GM21529 (cell line): ENCODE measurements around the gene CAPG.
"Not testable (repeated sequence)": the region's sequence is repeated elsewhere in the genome, so short reads cannot be mapped to it uniquely, and the experiment has no call there.

Experiments
- ATAC-seq: cut with Tn5 transposase; IDR thresholded peaks from one replicate; pipeline ENCODE4 v1.9.1; 2021; ENCODE audit not compliant: unreplicated experiment

Gene CAPG

DNA sequence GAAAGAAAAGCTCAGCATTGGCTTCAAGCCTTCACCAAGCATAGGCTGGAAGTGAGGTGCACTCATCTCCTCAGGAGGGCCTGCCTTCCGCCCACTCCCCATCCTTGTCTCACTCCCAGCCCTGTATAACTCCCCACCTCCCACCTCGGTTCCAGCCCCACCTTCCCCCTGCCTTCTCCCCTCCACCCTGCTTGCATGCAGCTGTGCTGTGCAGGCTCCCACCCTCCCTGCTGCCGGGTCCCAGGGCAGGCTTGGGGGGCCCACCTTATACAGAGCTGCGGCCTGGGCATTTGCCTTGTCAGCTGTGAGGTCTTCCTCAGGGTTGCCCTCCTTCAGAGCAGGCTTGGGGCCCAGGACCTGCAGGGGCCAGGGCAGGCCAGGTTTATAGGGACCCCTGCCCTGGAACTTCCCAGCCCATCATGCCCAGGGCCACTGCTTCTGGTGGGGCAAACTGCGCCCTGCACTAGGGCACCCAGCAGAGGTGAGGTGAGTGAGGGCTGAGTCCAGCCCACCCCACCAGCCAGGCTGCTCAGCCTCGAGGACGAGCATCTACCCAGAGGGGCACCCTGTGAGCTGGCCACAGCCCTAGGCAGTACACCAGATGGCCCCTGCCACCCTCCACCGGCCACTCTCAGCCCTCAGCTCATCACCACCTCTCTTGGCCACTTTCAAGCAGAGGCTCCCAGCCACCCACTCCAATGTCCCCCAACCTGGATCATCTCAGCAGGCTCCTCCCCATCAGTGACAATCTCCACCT is 11.6 kb downstream of the CAPG start:
- ATAC-seq: no peak

- ATAC-seq: no peak
These were observed 12.2 kb downstream of the CAPG start for GRCh38 chr2:85397925-85398331.

DNA sequence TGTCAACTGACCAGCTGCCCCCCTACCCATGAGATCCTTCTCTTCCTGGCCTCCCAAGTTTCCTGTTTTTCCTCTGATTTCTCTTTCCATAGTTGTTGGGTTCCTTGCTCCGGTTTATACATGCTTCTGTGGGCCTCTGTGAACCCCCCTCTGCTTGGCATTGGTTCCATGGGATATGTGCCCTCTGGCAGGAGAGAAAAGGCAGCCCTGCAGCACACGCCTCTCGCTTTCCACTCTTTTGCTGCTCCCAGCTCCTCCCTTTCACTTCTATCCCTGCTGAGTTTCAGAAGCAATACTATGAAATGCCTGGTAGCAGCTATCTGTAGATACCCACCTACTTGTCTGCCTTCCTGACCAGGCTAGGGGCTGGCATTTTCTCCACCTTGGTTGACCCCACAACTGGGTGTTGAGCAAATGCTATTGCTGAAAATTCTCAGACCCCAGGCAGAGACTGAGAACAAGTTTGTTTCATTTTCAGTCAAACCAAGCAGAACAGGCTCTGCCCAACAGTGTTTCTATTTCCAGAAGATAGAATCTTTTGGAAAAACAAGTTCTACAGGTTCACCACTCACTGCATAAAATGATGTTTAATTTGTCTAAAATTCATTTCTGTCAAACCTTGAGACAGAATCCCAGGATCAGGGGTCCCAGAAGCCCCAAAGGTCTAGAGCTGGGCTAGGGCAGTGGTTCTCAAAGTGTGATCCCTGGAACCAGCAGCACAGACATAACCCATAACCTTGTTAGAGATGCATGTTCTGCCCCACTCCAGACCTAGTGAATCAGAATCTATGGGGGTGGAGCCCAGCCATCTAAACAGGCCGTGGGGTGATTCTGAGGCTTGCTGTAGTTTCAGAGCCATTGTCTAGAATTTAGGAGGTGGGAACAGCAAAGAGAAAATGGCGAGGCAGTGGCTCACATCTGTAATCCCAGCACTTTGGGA is 13.4 kb downstream of the CAPG start:
- no peak for ATAC-seq

- no peak for ATAC-seq
These were observed 14.2 kb downstream of the CAPG start for GRCh38 chr2:85395912-85396475.

DNA sequence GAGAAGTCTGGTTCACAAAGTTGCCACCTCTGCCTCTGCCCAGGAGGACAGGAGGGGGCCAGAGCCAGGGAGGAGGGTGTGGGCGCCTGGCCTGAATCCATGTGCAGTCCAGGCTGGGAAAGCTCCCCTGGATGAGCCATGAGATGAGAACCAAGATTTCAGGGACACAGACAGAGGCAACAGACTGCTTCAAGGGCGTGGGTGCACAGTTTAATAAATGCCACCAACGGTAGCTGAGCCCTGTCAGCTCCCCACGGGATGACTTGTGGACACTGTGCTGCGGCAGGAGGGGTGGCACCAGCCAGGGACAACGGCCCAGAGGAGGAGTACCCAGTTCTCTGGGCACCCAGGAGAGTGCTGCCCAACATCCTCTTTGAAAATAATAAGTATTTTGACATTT is 15.2 kb downstream of the CAPG start:
- no peak for ATAC-seq

DNA sequence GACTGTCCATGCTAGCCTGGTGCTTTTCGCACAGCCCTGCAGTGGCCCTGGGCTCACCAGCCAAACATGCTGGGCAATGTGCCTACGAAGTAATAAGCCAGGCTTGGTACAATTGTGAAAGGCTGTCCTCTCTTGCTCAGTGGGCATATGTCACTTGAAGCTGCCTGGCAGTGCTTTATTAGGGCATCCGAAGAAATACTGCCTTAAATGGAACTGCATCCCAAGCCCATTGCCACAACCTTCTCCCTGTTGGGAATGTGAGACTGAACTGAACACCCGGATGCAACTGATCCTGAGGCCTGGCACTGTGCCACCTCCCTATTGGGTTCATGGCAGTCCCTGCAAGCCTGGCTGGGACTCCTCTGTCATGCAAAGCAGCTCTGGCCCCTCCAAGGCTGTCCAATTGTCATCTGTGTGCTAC is 15.9 kb downstream of the CAPG start:
- ATAC-seq: no peak

GRCh38 chr2:85393836-85394235 is 16.3 kb downstream of the CAPG start:
- no peak for ATAC-seq

DNA sequence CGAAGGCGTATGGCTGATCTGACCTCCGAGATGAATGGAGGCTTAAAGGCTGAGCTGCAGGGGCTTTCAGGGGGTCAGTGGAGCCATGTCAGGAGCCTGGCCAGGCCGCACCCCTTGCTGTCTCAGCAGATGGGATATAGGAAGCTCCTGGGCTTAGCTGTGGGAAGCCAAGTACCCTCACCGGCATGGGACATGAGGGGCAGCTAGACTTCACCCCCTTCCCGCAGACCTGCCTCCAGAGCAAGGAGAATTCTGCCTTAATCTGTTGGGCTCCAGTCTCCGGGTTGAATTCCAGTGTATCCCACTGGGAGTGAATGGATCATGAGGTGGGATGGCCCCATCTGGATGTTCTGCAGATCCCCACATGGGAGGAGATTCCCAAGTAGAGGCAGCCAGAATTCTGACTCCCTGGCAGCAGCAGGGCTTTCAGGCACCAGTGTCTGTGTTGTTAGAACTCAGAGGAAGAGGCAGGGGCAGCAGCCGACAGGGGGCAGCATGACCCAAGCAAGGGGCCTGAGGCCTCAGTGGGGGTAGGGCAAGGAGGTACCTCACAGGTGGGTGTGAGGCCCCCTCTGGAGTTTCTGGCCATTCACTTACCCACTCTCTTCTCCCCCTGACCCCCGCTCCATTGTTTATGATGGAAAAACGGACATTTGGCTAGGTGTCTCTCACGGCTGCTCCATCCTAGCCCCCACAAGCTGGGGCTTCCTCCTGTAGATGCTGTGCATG is 19.1 kb downstream of the CAPG start:
- peak; percentile 43 for ATAC-seq

- ATAC-seq: no peak
These were observed 21.2 kb downstream of the CAPG start for GRCh38 chr2:85388878-85389538.

GRCh38 chr2:85387754-85388153 is 22.4 kb downstream of the CAPG start:
- no peak for ATAC-seq

- no peak for ATAC-seq
These were observed 24.4 kb downstream of the CAPG start for GRCh38 chr2:85385746-85386145.

DNA sequence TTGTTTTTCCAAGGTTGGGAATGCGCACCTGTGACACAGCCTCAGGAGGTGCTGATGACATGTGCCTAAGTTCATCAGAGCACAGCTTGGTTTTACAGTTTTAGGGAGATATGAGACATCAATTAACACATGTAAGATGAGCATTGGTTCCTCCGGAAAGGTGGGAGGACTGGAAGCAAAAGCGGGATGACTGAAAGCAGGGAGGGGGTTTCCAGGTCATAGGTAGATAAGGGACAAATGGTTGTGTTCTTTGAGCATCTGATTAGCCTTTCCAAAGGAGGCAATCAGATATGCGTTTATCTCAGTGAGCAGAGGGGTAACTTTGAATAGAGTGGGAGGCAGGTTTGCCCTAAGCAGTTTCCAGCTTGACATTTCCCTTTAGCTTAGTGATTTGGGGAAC is 26.3 kb downstream of the CAPG start:
- no peak for ATAC-seq

DNA sequence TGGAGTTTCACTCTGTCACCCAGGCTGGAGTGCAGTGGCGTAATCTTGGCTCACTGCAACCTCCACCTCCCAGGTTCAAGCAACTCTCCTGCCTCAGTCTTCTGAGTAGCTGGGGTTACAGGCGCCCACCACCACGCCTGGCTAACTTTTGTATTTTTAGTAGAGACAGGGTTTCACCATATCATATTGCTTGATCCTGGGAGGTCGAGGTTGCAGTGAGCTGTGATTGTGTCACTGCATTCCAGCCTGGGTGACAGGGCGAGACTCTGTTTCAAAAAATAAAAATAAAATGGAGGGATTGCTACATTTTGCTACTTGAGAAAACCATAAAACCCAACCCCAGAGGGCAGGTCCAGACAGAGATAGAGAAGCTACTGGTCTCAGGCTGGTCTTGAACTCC is 27.0 kb downstream of the CAPG start:
- ATAC-seq: not testable (repeated sequence)

GRCh38 chr2:85380048-85380447 is 30.1 kb downstream of the CAPG start:
- no peak for ATAC-seq

DNA sequence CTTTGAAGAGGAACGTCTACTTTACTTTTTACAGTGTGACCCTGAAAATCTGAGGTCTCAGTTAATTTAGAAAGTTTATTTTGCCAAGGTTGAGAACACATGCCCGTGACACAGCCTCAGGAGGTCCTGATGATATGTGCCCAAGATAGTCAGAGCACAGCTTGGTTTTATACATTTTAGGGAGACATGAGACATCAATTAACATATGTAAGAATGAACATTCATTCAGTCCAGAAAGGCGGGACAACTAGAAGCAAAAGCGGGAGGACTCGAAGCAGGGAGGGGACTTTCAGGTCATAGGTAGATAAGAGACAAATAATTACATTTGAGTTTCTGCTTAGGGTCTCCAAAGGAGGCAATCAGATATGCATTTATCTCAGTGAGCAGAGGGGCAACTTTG is 31.9 kb downstream of the CAPG start:
- ATAC-seq: no peak

- no peak for ATAC-seq
These were observed 33.1 kb downstream of the CAPG start for GRCh38 chr2:85377083-85377482.

GRCh38 chr2:85376291-85377065 is 33.7 kb downstream of the CAPG start:
- ATAC-seq: no peak

DNA sequence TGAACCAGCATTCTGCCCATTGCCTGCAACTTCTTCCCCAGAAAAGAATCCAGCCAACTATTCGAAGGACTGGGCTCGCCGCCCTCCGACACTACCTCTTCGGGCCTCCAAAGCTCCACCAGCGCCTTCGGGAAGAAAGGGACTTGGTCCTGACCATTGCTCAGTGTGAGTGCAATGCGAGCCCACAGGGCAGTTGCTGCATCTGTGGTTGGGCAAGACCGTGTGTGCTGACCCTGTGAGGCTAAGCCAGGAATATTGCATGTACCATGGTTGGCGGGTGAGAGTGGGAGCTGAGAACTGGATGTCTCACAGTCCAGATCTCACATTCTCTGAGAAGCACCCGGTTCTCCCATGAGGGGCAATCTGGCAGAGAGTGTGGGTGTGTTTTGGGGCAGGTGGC is 39.1 kb downstream of the CAPG start:
- no peak for ATAC-seq

- no peak for ATAC-seq
These were observed 40.7 kb downstream of the CAPG start for GRCh38 chr2:85369500-85369899.

DNA sequence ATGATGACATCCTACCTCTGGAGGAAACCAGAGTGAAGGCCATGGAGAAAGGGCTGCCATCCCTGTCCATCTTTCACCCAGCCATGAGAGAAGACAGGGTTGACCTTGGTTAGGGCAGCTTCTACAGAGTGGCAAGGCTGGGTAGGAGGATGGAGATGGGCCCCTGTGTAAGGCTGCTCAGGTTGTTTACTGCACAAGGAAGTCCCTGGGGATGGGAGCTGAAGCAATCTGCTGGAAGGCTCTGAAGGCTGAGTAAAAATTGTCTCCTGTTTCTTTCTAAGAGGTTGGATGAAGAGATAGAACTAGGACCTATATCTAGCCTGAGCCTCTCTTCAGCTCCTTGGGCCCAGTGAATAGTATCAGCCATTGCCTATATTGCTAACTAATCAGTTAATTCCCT is 41.2 kb downstream of the CAPG start:
- no peak for ATAC-seq
